ENCODE data around the gene AVPR1A.
"Not testable (repeated sequence)": the region's sequence is repeated elsewhere in the genome, so short reads cannot be mapped to it uniquely, and the experiment has no call there.

Gene AVPR1A

GRCh38 chr12:63150713-63151622, at the start of gene AVPR1A:
TSS of gene AVPR1A (minus strand) at chr12:63151201. CDS start at chr12:63150836, 365 bp downstream.
- peak; percentile 48 for DNase-seq

- DNase-seq, result no peak
Observed at GRCh38 chr12:63196168-63196567, 45.2 kb upstream of the AVPR1A start.

GRCh38 chr12:63179224-63179623, 28.2 kb upstream of the AVPR1A start:
- no peak for DNase-seq

DNA sequence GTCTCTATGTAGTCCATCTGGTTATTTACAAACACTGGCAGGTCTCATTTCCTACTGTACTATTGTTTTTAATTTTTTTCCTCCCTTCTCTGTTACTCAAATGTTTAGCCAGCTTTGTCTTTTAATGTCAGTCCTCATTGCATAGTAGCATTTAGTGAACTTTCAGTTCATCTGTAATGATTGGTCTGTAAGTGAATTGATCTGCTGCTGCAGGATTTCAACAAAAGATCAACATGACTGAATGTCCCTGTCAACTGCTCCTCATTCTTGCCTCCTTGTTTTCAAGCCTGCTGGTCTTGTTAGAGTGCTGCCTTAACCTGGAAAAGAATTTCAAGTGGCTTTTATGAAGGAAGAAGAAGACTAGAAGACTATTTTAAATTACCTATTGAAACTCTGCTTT, 19.3 kb upstream of the AVPR1A start:
- DNase-seq, result no peak

DNA sequence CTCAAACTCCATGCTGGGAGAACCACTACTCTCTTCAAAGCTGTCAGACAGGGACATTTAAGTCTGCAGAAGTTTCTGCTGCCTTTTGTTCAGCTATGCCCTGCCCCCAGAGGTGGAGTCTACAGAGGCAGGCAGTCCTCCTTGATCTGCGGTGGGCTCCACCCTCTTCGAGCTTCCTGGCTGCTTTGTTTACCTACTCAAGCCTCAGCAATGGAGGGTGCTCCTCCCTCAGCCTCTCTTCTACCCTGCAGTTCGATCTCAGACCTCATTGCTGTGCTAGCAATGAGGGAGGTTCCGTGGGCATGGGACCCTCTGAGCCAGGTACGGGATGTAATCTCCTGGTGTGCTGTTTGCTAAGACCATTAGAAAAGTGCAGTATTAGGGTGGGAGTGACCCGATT, 16.7 kb upstream of the AVPR1A start:
- DNase-seq, result not testable (repeated sequence)

GRCh38 chr12:63164911-63165310, 13.9 kb upstream of the AVPR1A start:
- no peak for DNase-seq

GRCh38 chr12:63163541-63163940, 12.5 kb upstream of the AVPR1A start:
- DNase-seq, result no peak

GRCh38 chr12:63155375-63155774, 4.4 kb upstream of the AVPR1A start:
- no peak for DNase-seq

GRCh38 chr12:63154560-63154959, 3.6 kb upstream of the AVPR1A start:
- DNase-seq, result no peak

DNA sequence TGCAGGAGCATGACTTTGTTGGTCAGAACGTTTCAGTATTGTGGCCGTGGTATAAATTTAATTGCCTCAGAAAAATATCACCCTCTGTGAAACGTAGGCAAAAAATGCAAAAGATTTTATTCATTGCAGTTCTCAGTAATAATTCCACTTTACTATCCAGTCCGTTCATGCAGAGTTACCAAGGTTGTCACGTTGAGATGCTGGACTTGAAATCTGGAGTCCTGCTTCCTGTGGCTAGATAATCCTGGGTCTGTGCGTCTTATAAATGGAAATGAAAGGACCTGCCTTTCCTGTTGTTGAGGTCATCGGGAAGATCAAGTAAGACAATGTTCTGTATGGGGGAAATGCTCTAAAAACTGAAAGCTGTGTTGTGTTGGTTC, 1.3 kb upstream of the AVPR1A start:
- no peak for DNase-seq

- peak; percentile 50 for DNase-seq
Observed at GRCh38 chr12:63151623-63152320, 771 bp upstream of the AVPR1A start.

DNA sequence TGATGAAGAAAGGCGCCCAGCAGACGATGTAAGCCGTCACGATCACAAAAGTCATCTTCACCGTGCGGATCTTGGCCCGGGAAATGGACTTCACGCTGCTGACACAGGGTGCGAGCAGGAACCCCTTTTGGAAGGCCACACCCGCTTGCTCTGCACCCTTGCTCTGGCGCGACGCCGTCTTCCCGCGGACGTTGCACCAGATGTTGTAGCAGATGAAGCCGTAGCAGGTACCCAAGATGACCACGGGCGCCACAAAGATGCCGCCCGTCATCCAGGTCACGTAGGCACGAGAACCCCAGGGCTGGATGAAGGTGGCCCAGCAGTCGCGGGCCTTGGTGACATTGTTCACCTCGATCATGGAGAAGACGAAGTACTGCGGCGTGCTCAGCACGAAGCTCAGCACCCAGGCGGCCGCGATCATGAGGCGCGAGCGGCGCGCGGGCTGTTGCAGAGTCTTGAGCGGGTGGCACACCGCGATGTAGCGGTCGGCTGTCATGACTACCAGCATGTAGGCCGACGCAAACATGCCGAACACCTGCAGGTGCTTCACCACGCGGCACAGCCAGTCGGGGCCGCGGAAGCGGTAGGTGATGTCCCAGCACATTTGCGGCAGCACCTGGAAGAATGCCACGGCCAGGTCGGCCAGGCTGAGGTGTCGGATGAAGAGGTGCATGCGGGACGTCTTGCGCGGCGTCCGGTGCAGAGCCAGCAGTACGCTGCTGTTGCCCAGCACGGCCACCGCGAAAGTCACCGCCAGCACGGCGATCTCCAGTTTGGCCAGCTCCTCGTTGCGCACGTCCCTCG, 890 bp downstream of the AVPR1A start:
- DNase-seq, result peak; percentile 52

GRCh38 chr12:63144556-63144955, 6.4 kb downstream of the AVPR1A start:
- DNase-seq, result no peak

DNA sequence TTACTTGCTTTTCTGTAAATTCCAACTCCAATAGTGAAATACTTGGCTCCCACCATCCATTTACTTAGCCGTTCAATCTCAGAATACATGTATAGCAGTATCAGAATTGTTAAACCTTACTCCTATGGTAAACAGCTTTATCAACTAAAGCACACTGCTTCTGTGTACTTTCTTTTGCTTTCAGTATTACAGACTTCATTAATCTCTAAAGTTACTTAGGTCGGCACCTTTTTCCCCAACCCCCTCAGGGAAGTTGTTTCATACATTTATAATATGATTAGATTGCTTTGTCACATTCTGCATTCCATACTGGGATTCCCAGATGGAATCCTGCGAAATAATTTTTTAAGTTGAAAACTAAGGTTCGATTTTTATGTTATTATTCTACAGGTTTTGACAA, 12.5 kb downstream of the AVPR1A start:
- no peak for DNase-seq

DNA sequence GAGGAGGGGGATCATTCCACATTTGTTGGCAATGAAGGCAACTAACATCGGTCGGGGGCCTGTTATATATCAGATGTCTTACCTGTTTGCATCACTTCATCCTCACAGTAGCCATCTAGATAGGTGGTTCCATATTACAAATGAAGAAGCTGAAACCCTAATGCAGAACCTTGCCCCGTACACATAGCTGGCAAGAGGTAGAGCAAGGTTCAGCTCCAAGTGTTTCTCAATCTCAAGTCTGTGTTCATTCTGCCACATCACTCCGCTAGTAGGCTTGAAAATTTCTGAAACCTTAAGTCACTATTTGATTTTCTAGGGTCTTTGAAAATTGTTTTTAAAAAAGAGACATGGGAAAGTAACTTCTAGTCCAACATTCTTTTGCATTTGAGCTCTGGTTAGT, 17.0 kb downstream of the AVPR1A start:
- DNase-seq, result no peak

DNA sequence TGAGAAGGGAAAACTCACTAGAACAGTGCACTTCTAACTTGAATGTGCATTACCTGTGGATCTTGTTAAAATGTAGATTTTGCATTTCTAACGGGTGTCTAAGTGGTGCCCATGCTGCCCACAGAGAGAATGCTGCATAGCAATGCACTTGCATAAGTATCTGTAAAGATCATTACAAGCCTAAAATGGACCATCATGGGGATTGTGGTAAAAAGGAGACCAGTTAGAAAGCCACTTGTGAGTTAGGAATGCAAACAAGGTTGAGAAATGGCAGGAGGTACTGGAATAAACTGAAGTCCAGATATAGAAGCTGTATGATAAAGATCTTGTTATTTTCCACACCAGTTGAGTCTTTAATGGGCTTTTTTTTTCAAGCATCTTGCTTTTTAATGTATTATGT, 18.8 kb downstream of the AVPR1A start:
- DNase-seq, result no peak

GRCh38 chr12:63129927-63130326, 21.1 kb downstream of the AVPR1A start:
- DNase-seq, result no peak

- DNase-seq, result no peak
Observed at GRCh38 chr12:63124778-63125177, 26.2 kb downstream of the AVPR1A start.

GRCh38 chr12:63103494-63104131, 47.4 kb downstream of the AVPR1A start:
- no peak for DNase-seq

DNA sequence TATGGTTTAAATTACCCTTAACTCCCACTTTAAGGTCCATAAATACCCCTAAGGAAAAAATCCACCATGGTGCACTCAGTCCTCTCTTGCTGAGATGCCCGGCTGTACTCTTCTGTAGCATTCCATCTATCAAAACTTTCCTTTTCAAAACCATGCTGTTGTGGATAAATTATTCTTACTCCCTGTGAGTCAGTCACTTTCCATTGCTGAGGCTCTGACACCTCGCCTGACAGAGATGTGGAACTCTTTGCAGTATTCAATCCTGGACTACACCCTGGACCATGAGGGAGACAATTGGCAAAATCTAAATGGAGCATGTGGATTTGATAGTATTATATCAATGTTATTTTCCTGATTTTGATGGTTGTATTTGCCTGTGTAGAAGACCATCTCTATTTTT, 49.1 kb downstream of the AVPR1A start:
- no peak for DNase-seq

DNA sequence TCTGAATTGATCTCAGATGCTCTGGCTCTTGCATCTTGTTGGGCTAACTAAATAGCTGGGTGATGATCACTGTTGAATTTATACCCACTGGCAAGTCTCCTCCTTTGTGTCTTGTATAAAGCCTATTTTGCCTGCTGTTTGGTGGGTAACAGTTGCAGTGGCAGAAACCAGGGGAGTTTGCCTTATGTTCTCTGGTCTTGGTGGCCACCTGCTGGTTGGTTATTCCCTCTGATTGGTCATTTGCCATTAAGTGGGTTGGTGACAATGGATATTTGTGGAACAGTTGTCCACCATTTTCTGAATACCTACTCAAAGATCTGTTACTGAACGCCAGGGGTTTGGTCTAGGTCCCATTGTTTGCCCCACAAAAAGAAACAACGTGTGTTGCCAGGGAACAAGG, 52.1 kb downstream of the AVPR1A start:
- no peak for DNase-seq

GRCh38 chr12:63095369-63095980, 55.5 kb downstream of the AVPR1A start:
- DNase-seq, result no peak

Measured in activated CD8-positive, alpha-beta memory T cell treated with anti-CD3 and anti-CD28 coated beads, Interleukin-2, amount 50 U/mL, for 48 hours (primary cell).